ENCODE results near the gene KCNAB1.

DNA sequence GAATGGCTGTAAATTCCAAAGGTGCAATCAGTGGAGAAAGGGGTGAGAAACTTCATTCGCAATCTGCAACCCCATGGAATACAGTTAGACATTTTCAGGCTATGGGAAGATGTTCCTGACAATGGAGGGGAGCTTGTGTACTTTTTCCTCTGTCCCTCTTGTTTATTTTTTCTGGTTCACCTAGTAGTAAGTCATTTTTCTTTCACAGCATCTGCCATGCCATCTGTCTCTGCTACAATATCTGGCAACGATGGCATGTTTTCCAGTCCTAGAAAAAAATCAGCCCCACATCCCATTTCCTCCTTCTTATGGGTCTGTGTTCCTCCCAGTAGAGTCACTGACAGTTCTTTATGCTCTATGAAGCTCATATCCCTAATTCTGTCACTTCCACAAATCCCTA, 358.5 kb downstream of the KCNAB1 start:
- TF ChIP-seq CTCF (IDR thresholded peaks at IDR 0.05) (no peak), POLR2A (IDR thresholded peaks at IDR 0.05) (no peak)

Measured in lower leg skin (tissue), 3 donors.